EH (cell line): ENCODE results near the gene SMG6.

Experiments used
- DNase-seq: peaks from one replicate; pipeline ENCODE4 v3.0.0-alpha.2; 2015; ENCODE audit warnings: low read depth

SMG6 gene

GRCh38 chr17:2235265-2235664, 68.3 kb downstream of the SMG6 start:
- no peak for DNase-seq

GRCh38 chr17:2233441-2233947, 70.1 kb downstream of the SMG6 start:
- peak; percentile 94 for DNase-seq

- peak; percentile 96 for DNase-seq
These were observed 71.3 kb downstream of the SMG6 start for GRCh38 chr17:2232244-2232638.

- DNase-seq, result peak; percentile 43
These were observed 72.7 kb downstream of the SMG6 start for GRCh38 chr17:2230877-2231276.

DNA sequence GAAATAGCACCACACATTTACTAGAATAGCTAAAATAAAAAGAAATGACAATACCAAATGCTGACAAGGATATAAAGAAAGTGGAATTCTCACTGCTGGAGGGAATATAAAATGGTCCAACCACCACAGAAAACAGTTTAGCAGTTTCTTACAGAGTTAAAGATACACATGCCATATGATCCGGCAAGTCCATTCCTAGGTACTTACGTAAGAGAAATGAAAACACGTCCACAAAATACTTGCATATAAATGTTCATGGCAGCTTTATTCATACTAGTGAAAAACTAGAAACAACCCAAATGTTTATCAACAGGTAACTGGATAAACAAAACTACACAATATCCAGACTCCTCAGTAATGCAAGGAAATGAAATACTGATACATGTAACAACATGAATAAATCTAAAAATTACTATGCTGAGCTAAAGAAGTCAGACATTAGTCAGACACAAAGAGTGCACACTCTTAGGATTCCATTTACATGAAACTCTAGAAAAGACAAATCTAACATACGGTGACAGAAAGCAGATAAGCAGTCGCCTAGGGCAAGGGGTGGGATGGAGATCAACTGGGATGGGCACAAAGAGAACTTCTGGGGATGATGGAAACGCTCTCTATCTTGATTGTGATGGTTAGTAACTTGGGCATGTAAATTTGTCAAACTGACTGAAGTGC, 76.4 kb downstream of the SMG6 start:
- DNase-seq, result peak; percentile 26

DNA sequence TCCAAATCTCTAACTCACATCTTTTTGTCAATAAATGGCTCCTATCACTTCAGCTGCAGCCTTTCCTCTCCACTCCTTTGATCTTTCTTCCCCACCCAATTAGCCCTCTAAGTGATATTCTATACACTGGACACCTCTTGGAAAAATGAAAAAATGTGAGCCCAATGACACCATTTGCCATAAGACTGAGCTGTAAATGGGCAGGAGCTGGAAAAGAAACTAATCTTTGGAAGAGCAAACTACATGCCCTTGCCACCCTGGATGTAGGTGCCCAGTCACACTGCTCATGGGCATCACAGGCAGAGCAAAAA, 80.0 kb downstream of the SMG6 start:
- DNase-seq, result no peak

- DNase-seq, result peak; percentile 79
These were observed 80.5 kb downstream of the SMG6 start for GRCh38 chr17:2222901-2223616.

DNA sequence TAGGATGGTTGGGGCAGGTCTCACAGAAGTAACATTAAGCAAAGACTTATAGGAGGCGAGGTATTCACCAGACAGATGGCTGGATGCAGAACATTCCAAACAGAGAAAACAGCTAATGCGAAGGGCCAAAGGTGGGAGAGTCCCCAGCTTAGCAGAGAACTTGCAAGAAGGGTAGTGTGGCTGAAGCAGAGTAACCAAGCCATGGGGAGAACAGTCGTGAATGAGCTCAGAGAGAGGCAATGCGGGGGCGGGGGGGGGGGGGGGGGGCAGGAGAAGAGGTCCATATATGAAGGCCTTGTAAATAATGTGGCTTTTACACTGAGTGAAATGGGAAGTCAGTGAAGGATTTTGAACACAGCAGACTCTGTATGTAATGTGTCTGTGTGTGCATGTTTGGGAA, 81.3 kb downstream of the SMG6 start:
- no peak for DNase-seq

DNA sequence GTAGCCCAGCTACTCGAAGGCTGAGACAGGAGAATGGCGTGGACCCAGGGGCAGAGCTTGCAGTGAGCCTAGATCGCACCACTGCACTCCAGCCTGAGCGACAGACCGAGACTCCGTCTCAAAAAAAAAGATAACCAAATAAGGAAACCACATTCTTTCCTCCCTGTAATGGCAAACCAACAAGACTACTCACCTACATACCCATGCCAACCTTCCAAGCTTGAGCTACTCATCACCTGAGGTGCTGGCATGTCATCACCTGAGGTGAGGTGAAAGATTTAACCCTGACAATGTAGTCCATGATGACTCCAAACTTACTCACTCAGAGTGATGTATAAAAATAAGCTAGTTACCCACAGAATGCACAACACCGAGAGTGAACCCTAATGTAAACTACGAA, 85.2 kb downstream of the SMG6 start:
- DNase-seq, result no peak

DNA sequence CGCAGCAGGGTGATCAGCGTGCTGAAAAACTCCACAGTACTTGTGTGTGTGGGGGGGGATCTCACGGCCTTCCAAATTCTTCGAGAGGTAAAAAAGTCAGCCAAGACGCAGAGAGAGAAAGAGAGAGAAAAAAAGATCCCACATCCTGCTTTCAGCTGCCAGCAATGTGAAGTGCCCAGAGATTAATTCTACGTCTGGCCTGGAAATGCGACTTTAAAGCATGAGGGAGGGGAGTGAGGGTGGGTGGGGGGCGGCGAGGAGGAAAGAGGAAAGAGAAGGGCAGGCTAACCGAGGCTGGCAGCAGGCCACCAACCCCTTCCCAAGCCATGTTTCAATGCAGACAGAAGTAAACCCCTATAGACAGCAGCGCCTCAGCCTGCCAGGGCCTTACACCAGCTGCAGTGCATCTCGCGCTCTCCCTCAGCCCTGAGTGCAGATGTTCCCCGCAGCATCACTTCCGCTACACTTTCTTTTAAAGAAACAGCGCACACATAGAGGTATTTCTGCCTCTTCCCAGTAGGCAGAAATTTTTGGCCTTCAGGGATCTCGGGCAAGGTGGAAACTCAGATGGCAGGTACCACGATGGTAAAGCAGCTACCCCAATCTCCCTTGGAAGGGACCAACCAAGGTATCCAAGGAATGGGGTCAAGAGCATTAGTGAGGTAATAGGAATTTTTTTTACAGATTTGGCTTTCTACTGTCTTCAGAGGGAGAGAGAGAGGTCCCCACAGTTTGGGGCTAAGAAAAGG, 87.8 kb downstream of the SMG6 start:
- DNase-seq, result peak; percentile 94

GRCh38 chr17:2214929-2215615, 88.5 kb downstream of the SMG6 start:
- peak; percentile 89 for DNase-seq

DNA sequence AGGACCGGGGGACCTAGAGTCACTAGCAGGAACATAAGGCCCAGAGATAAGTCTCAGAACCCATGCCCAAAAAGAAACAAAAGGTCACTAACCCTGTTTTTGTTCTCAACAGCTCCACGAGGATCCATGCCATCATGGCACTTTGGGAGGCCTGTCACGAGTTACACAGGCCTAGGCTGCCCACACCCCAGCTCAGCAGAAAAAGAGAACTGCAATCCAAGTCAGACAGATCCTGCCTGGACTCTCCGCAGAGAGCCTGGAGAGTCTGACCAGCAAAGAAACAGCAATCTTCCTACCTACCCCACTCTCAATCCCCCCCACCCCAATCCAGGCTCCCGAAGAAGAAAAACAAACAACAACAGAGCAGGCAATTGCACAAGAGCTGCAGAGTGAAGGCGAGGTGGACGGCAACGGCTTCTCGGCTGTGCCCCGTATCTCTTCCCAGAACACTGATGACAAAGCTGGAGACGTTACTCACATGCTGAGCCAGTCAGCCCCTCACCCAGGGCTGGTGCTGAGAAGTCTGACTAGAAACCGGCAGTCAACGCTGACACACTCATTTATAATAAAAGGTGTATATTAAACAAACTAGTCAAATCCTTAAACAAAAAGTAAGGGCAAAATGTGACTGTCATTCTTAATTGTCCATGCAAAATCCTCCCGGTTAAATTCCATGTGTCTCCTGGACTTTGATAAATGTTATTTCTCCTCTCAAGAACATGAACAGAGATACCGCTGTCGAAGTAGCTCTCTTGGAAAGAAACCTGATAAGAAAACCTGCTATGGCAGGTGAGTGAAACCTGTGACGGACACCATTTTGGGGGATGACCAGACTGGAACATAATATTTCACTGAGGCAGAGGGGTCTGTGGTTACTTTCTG, 89.3 kb downstream of the SMG6 start:
- DNase-seq, result peak; percentile 91

GRCh38 chr17:2213291-2213960, 90.2 kb downstream of the SMG6 start:
- DNase-seq, result peak; percentile 86

DNA sequence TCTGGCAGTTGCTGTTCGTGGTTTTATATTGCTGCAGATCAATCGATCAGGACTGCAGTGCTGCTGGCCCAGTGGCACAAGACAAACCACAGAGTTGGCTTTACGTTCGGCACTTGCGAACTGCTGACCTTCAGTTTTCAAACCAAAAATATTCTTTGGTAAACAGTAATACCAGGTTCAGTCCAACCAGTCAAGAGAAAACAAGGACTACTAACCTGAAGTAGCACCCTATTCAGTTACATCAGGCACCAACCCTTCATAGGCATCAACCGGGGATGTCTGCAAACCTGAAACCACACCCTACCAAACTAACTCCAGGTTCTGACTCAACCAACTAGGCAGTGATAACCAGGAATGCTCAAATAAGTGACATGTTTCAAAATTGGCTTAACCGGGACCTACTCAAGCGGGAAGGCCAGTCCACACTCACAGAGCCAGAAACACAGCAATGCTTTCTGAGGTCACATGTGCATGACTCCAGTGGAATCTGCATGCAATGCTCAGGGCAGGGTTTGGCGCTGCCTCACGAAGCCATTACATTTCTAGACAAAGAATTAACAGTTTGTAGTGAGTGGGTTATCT, 91.1 kb downstream of the SMG6 start:
- peak; percentile 88 for DNase-seq

DNA sequence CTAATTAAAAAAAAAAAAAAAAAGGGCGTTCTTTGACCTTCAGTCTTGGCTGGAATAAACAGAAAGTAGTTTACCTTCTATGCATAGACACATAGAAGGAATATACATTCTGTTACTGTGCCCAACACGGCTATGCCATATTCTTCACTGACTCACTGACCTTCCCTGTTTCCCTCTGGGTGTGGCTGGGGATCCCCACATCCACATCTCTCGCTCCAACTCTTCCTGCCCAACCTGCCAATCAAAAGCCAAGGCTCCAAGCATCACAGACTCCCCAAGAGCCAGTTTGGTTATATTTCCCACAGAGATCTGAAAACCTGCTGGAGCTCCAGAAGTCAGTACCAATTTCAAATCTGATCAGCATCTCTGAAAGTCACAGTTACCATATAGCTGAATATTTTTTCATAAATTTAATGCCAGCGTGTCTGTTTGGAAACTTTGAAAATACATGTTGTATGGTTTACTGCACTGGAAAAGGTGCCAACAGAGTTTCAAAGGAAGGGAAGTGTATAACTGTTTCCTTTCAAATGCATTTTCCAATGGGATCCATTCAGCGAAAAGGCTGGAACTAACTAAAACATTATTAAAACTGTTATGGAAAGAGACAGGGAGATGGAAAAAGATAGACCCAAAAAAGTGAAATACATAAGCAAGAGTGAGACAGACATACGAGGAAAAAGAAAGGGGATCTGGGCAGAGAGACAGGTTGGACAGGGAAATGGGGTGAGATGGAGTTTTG, 91.8 kb downstream of the SMG6 start:
- DNase-seq, result no peak

DNA sequence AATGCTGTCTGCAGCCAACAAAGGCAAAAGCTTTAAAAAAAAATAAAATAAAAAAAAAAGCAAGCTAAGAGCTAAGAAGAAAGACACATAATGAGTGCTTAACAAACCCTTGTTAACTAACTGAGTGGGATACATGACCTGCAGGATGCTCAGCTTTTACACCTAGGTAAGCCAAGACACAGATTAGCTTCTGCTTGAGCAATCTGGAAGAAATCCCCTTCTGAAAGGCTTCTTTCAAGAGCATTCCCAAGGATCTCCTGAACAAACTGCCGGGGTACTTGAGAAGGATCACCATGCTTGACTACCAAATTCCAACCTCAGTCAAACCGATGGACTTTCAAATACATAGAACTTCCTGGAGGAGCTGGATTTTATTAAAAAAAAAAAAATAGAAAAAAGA, 92.9 kb downstream of the SMG6 start:
- no peak for DNase-seq

DNA sequence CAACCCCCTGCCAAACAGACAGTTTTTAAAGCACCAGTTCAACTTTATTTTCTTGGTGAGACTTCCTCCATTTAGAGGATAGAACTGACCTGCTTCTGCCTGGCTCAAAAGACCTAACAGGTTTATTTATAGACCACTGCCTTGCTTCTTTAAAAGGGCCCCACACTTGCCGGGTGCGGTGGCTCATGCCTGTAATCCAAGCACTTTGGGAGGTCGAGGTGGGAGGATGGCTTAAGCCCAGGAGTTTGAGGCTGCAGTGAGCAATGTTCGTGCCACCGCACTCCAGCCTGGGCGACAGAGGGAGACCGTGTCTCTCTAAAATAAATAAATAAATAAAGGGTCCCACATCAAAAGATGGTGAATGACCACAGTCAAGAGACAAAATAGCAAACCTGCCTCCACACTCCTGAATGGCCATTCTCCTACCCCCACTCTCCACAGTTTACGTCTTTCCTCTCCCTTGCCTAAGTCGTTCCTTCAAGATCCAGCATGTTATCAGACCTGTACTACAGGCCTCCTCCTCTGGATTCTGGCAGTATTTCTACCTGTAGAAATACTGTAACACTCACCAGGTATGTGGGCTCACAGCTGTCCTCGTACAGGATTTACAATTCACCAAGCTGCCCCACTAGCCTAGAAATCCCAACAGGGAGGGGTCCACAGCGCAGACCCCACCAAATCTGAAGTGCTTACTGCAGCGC, 95.6 kb downstream of the SMG6 start:
- DNase-seq, result no peak

- DNase-seq, result no peak
These were observed 99.2 kb downstream of the SMG6 start for GRCh38 chr17:2204393-2204792.

DNA sequence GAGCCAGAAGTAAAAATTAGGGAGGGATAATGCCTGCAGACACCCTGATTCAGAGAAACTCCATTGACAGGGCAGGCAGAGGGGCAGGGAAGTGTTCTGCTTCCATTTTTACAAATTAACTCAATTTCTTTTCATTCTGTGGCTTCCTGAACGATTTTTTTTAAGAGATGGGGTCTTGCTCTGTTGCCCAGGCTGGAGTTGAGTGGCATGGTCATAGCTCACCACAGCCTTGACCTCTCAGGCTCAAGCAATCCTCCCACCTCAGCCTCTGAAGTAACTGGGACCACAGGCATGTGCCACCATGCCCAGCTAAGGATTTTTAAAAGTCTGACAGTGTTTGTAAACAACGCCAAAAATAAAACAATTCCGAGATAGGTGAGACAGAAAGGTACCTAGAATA, 99.8 kb downstream of the SMG6 start:
- no peak for DNase-seq
